Tibial artery (tissue), 4 donors: Measurements from ENCODE around the gene TMEM138.

ENCODE experiments used
- DNase-seq, 2 donors: peaks; one replicate each; pipeline ENCODE4 v3.0.0-alpha.2; 2019
- H3K27ac ChIP-seq, 2 donors: fragments of 200-600 bp; sonication (generic) in 1 of 2; 1 replicate in 1 of 2; 2 replicates in 1 of 2; pipeline ENCODE4 v1.5.1; 2018 to 2019; ENCODE audit warnings: mild to moderate bottlenecking in 1 of 2
- H3K27me3 ChIP-seq, 2 donors: fragments of 200-600 bp; sonication (generic) in 1 of 2; one replicate each; pipeline versions ENCODE4 v1.5.1 to v1.6.0; 2016 to 2019
- H3K36me3 ChIP-seq, 3 donors: fragments of 200-600 bp; sonication (generic) in 2 of 3; one replicate each; pipeline ENCODE4 v1.5.1; 2016 to 2019; ENCODE audit warnings: mild to moderate bottlenecking in 2 of 3
- H3K4me1 ChIP-seq, 4 donors: fragments of 200-600 bp; sonication (generic) in 2 of 4; 1 replicate in 3 of 4; 2 replicates in 1 of 4; pipeline ENCODE4 v1.5.1; 2016 to 2019
- H3K4me3 ChIP-seq, 2 donors: fragments of 200-600 bp; sonication (generic) in 1 of 2; 1 replicate in 1 of 2; 2 replicates in 1 of 2; pipeline ENCODE4 v1.5.1; 2018 to 2019; ENCODE audit warnings: mild to moderate bottlenecking in 2 of 2
- H3K9me3 ChIP-seq, 3 donors: fragments of 200-600 bp; sonication (generic) in 1 of 3; one replicate each; pipeline ENCODE4 v1.5.1; 2016 to 2019
- intact Hi-C: fragments of 100-400 bp; cut with DNase I; formaldehyde crosslinking; loops from one replicate; pipeline ENCODE4 v1.15.0; 2023; ENCODE audit warnings: low total_unique reads
- TF ChIP-seq, protein P1 (sequence below), 2 experiments: fragments of 200-600 bp in 1 of 2; fragments of 450-650 bp in 1 of 2; IDR thresholded peaks; one replicate each; pipeline ENCODE4 v1.5.1; 2017 to 2019; ENCODE audit warnings: antibody characterized with exemption in 2 of 2, mild to moderate bottlenecking in 1 of 2, moderate library complexity in 1 of 2

TMEM138 gene

DNA sequence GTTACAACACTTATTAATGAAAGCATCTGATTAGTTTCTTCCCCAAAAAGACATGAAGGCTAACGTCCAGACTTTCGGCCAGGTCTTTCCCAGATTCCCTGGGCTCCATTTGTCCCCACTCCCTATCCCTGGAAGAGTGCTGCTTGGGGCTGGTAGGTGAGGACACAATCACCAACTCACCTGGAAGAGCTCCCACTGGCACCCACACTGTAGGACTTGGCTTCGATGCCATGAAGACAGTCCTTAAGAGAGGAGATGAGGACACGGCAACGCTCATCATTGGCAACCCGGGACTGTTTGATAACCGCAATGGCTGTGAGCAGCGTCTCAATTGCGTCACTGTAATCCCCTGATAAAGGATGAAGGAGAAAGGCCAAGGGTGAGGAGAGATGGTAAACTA, 49.4 kb downstream of the TMEM138 start:
- Histone ChIP-seq H3K27me3 (no peaks in the 10 kb centered on the region), H3K27ac (no peak overlapping the region), H3K4me3 (no peak overlapping the region), H3K36me3 (peaks cover 98 to 100% (median 99%) of the 10 kb centered on the region in 3 donors), H3K9me3 (no peaks in the 10 kb centered on the region), H3K4me1 (no peaks in the 10 kb centered on the region)
- TF ChIP-seq, protein P1, sequence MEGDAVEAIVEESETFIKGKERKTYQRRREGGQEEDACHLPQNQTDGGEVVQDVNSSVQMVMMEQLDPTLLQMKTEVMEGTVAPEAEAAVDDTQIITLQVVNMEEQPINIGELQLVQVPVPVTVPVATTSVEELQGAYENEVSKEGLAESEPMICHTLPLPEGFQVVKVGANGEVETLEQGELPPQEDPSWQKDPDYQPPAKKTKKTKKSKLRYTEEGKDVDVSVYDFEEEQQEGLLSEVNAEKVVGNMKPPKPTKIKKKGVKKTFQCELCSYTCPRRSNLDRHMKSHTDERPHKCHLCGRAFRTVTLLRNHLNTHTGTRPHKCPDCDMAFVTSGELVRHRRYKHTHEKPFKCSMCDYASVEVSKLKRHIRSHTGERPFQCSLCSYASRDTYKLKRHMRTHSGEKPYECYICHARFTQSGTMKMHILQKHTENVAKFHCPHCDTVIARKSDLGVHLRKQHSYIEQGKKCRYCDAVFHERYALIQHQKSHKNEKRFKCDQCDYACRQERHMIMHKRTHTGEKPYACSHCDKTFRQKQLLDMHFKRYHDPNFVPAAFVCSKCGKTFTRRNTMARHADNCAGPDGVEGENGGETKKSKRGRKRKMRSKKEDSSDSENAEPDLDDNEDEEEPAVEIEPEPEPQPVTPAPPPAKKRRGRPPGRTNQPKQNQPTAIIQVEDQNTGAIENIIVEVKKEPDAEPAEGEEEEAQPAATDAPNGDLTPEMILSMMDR (IDR thresholded peaks at IDR 0.05) = no peak
- intact Hi-C loops = no loop called here
- DNase-seq = no peak

DNA sequence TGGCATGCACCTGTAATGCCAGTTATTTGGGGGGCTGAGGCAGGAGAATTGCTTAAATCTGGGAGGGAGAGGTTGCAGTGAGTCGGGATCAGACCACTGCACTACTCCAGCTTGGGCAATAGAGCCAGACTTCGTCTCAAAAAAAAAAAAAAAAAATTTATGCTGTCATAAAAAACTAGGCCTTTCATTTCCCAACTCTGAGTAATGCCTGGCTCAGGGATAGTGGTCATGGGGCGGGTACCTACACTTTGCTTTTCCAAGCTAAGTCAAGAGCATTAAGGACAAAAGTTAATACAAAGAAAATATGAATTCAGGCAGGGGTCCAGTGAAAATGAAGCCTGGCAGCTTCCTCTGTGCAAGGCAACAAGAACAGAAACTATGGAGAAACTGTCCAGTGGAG, 51.3 kb downstream of the TMEM138 start:
- no peaks in the 10 kb centered on the region for H3K4me1 ChIP-seq
- H3K36me3 ChIP-seq = peaks cover 95 to 100% (median 97%) of the 10 kb centered on the region in 3 donors
- no peaks in the 10 kb centered on the region for H3K27me3 ChIP-seq
- TF ChIP-seq, protein P1 (IDR thresholded peaks at IDR 0.05) = no peak
- intact Hi-C loops = no loop called here
- H3K4me3 ChIP-seq = no peak overlapping the region
- DNase-seq = peak in 1 of 2 donors; percentile 34
- no peak overlapping the region for H3K27ac ChIP-seq
- H3K9me3 ChIP-seq = no peaks in the 10 kb centered on the region

DNA sequence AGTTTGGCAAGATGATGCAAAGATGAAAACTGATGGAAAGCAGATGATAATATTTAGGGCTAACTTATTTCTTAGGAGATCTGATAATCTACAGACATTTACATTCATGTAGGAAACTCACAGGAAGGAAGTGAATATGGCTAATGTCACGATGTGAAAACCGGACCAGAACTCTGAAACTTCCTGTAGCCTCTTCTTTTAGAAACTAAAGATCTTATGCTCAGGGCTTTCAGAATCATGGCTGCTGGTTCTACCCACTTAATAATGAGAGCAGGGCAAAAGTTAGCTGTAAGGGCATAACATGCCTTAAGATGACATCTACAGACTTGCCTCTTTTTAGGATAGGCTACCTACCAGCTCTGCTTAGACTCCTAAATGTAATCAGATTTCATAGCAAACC, 52.4 kb downstream of the TMEM138 start:
- Histone ChIP-seq H3K4me1 (no peaks in the 10 kb centered on the region), H3K36me3 (peaks cover 95 to 100% (median 98%) of the 10 kb centered on the region in 3 donors), H3K27me3 (no peaks in the 10 kb centered on the region), H3K27ac (no peak overlapping the region), H3K4me3 (no peak overlapping the region), H3K9me3 (no peaks in the 10 kb centered on the region)
- TF ChIP-seq, protein P1 (IDR thresholded peaks at IDR 0.05) = no peak
- intact Hi-C loops = no loop called here
- no peak for DNase-seq

DNA sequence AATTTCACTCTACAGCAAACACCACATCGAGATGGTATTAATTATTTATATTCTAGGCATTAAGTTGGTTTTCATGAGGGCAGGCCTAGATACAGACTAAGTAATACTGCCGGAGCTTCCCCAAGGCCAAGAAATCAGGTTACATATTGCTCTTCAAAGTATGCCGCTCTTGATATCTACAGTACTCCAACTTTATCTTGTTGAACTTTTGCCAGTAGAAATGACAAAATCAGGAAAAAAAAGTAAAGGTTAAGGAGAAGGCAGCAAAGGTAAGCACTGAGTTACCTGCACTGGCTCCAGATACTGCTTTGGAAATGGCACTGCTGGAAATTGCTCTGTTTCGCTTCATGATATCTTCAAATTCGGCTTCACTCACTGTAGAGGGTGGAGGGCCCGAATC, 53.2 kb downstream of the TMEM138 start:
- H3K9me3 ChIP-seq = no peaks in the 10 kb centered on the region
- no peaks in the 10 kb centered on the region for H3K4me1 ChIP-seq
- H3K27ac ChIP-seq = no peak overlapping the region
- intact Hi-C loops = no loop called here
- no peak for DNase-seq
- no peak overlapping the region for H3K4me3 ChIP-seq
- H3K27me3 ChIP-seq = no peaks in the 10 kb centered on the region
- TF ChIP-seq, protein P1 (IDR thresholded peaks at IDR 0.05) = no peak
- H3K36me3 ChIP-seq = peaks cover 95 to 100% (median 98%) of the 10 kb centered on the region in 3 donors

DNA sequence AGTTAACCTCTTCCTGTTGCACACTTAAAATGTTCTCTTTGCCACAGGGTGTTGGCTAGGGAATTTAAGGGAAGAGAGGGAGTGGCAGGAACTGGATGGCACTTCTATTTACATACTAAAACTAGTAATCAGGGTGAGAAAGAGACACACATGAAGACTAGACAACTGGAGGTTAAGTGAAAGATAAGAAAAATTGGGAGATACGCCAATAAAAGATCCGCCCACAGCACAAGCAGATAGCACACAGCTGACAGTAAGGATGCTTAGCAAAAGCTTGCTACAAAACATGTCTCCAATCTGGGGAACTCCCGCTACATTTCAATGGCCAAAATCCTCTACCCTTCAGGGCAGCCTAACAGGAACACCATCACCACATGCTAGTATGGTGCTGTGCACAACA, 54.8 kb downstream of the TMEM138 start:
- H3K27ac ChIP-seq = no peak overlapping the region
- no peaks in the 10 kb centered on the region for H3K4me1 ChIP-seq
- no peak overlapping the region for H3K4me3 ChIP-seq
- TF ChIP-seq, protein P1 (IDR thresholded peaks at IDR 0.05) = no peak
- intact Hi-C loops = no loop called here
- H3K36me3 ChIP-seq = peaks cover 91 to 99% (median 97%) of the 10 kb centered on the region in 3 donors
- H3K9me3 ChIP-seq = no peaks in the 10 kb centered on the region
- no peak for DNase-seq
- H3K27me3 ChIP-seq = no peaks in the 10 kb centered on the region

DNA sequence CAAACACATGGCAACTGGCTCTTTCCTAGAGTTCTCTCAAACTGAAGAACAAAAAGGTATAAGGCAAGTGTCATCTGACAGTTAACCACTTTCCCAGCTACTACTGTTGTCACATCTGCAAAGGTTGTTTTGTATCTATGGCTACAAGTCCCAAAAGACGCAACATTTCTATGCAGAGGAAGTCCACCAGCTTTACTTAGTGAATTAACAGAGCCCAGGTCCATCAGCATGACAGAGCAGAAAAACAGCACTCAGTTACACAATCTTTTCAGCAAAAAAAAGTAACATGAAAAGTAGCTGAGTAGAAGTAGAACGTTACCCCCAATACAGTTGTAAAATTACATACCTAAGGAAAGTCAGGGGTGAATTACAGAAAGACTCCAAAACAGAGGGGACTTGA, 55.5 kb downstream of the TMEM138 start:
- TF ChIP-seq, protein P1 (IDR thresholded peaks at IDR 0.05) = no peak
- Histone ChIP-seq H3K9me3 (no peaks in the 10 kb centered on the region), H3K4me1 (peaks cover 0 to 6% (median 0%) of the 10 kb centered on the region in 4 donors), H3K27ac (no peak overlapping the region), H3K4me3 (no peak overlapping the region), H3K27me3 (no peaks in the 10 kb centered on the region), H3K36me3 (peaks cover 88 to 99% (median 89%) of the 10 kb centered on the region in 3 donors)
- intact Hi-C loops = no loop called here
- DNase-seq = no peak
